ENCODE data around the gene HPSE.

- no peak for TF ChIP-seq SMAD3 (CRISPR knock-in tag; conservative IDR thresholded peaks at IDR 0.05)
- no peak for TF ChIP-seq THRAP3 (IDR thresholded peaks at IDR 0.05; ENCODE audit: borderline replicate concordance)
- TF ChIP-seq ELK1 (CRISPR knock-in tag; IDR thresholded peaks at IDR 0.05): no peak
- no peak for TF ChIP-seq ZNF584 (CRISPR knock-in tag; IDR thresholded peaks at IDR 0.05; ENCODE audit: low read depth)
- TF ChIP-seq ZBTB7A (IDR thresholded peaks at IDR 0.05; ENCODE audit: borderline replicate concordance, control insufficient read depth, low read depth, low read length): no peak
- no peak for TF ChIP-seq RNF2 (IDR thresholded peaks at IDR 0.05)
- TF ChIP-seq POLR2AphosphoS5 (IDR thresholded peaks at IDR 0.05; ENCODE audit: control insufficient read depth, insufficient read depth, low read depth, low read length): no peak
- TF ChIP-seq CTCF (IDR thresholded peaks at IDR 0.05 in 2 of 3, conservative IDR thresholded peaks at IDR 0.05 in 1 of 3; ENCODE audit: insufficient read depth in 2 of 3, low read depth in 1 of 3, low read length in 3 of 3): no peak
- TF ChIP-seq SIN3B (IDR thresholded peaks at IDR 0.05; ENCODE audit: low read depth): no peak
- no peak for TF ChIP-seq ZKSCAN1 (IDR thresholded peaks at IDR 0.05; ENCODE audit: low read depth, low read length)
- no peak for TF ChIP-seq GATA2 (CRISPR knock-in tag; IDR thresholded peaks at IDR 0.05)
Observed at GRCh38 chr4:83285055-83285407, 49.6 kb downstream of the HPSE start.

Data from K562 (cell line).